ENCODE data around the gene VARS2.
"Not testable (repeated sequence)": the region's sequence is repeated elsewhere in the genome, so short reads cannot be mapped to it uniquely, and the experiment has no call there.

VARS2 gene

DNA sequence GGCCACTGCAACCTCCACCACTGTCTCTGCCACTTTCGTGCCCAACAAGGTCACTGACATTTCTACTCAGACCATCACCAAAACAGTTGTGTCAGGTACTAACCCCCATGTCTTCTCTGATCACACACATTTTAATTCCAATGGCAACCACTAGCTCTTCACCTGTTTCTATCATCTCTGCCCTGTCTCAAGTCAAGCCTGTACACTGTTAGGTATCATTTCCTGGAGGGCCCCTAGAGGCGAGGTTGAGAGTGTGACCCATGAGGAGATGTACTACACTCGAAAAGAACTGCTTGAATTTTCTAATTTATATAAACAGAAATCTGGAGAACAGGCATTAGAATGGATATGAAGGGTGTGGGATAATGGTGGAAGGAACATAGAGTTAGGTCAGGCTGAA is 52.1 kb downstream of the VARS2 start:
- DNase-seq: no peak

GRCh38 chr6:30969171-30969570 is 55.1 kb downstream of the VARS2 start:
- not testable (repeated sequence) for DNase-seq

DNA sequence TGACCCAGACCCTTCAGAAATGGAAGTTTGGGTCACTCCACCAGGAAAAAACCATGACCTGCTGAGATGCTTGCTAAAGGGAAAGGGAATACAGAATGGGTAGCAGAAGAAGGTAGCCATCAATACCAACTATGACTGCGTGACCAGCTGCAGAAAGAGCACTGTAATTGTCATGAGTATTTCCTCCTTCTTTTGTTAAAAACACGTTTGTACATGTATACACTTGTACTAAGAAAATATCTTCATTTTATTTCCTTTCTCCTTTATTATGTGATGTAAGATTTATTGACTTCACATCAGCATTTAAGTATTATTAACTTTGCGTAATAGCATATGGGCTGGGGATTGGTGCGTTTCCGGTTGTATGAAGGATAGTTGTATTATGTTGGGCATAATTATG is 56.9 kb downstream of the VARS2 start:
- no peak for DNase-seq

DNA sequence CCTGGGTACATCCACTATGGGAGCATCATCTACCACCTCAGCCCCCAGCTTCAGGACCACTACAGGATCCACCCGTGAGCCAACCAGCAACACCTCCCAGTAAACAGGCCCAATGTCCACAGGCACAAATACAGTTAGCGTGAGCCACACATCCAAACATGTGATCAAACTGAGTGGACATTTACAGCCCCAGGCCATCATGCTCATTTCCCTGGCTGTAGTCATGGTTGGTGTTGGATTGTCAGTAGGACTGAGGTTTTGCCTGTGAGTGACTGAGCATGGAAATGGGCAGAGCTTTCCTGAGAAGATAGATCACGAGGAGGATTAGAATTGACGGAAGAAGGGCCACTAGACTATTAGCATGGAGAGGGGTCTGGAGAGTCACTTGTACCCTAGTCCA is 58.8 kb downstream of the VARS2 start:
- no peak for DNase-seq

DNA sequence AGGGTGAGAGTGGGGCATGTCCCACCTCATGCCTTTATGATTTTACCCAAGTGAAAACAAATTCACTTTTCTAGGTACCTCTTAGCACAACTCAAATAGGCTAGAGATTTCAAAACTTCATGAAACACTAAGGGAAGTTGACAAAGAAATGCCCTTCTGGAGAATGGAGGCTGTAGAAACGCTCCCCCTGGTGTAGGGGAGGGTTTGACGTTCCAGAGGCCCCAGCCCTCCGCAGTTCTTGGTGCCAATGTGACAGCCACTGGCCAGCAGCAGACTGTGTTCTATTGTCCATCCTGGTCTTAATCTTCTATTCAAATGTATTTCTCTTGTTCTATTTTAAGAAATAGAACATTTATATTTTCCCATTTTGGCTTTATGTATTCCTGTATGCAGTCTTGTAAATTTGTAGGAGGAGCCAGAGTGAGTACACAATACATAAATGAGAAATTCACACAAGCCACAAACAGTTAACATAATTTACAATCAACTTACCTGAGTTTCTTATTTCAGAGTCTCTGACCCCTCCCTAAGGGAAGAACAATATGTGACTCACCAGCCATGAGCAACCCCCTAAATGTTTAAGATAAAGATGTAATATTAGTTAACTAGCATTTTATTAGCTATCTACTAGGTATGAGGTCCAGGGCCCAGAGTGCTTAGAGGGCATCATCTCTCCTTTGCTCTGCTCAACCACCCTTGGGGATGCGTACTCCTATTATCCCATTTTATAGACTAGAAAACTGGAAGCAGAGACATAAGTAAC is 60.6 kb downstream of the VARS2 start:
- no peak for DNase-seq
